Testis (tissue), 3 donors: ENCODE measurements around the gene ACAP3. TPM values are rescaled to one million over a fixed set of nuclear protein-coding genes. Genes with fewer than 3 reads are reported as not detected.

Source experiments
- DNase-seq: peaks from one replicate; pipeline ENCODE4 v3.0.0-alpha.2; 2019
- H3K27ac ChIP-seq, 2 donors: fragments of 200-600 bp; sonication (generic); one replicate each; pipeline ENCODE4 v1.5.1; 2019
- H3K27me3 ChIP-seq: fragments of 200-600 bp; sonication (generic); one replicate; pipeline ENCODE4 v1.5.1; 2019
- H3K36me3 ChIP-seq: fragments of 200-600 bp; sonication (generic); one replicate; pipeline ENCODE4 v1.5.1; 2017; ENCODE audit warnings: low read depth; ENCODE audit errors: missing control alignments
- H3K4me1 ChIP-seq: fragments of 200-600 bp; sonication (generic); one replicate; pipeline ENCODE4 v1.5.1; 2019
- H3K4me3 ChIP-seq, 2 donors: fragments of 200-600 bp; sonication (generic); one replicate each; pipeline ENCODE4 v1.5.1; 2017 to 2019
- H3K9me3 ChIP-seq: fragments of 200-600 bp; sonication (generic); one replicate; pipeline ENCODE4 v1.5.1; 2017
- CTCF ChIP-seq, 3 experiments: fragments of 450-650 bp in 2 of 3; fragments of 200-600 bp in 1 of 3; sonication (generic) in 1 of 3; IDR thresholded peaks; one replicate each; pipeline ENCODE4 v1.5.1; 2016 to 2019; ENCODE audit warnings: antibody characterized with exemption in 3 of 3, mild to moderate bottlenecking in 2 of 3, moderate library complexity in 1 of 3
- POLR2A ChIP-seq: fragments of 450-650 bp; IDR thresholded peaks from one replicate; pipeline ENCODE4 v1.6.1; 2017; ENCODE audit warnings: antibody characterized with exemption, mild to moderate bottlenecking, moderate library complexity
- WGBS, 2 donors: methylation state at CpG; one replicate each; pipeline ENCODE4 v1.1.5; 2018; 5-methylcytosine and 5-hydroxymethylcytosine counted together
- intact Hi-C: fragments of 100-400 bp; cut with DNase I; formaldehyde crosslinking; loops from one replicate; pipeline ENCODE4 v1.15.1; 2023; ENCODE audit warnings: low total_unique reads
- polyA plus RNA-seq: library from polyadenylated mRNA; stranded (reverse); fragments of 350-450 nt; fragmentation: Illumina TruSeq; extraction: RNeasy Lipid Tissue Mini Kit (QIAGEN cat#74804); gene quantifications from one replicate; pipeline ENCODE4 v1.2.3, GENCODE V29; 2014; ENCODE audit warnings: low read depth, low replicate concordance; ENCODE audit not compliant: insufficient read depth
- total RNA-seq, 2 donors: library from RNA; depleted of rRNA; stranded (reverse); fragments of >200 nt; gene quantifications; one replicate each; pipeline ENCODE4 v1.2.3, GENCODE V29; 2016

The ACAP3 gene
- total and polyA plus RNA-seq, 3 donors from 2014 or later, result 16.8 to 62.7 (median 53.0) TPM

DNA sequence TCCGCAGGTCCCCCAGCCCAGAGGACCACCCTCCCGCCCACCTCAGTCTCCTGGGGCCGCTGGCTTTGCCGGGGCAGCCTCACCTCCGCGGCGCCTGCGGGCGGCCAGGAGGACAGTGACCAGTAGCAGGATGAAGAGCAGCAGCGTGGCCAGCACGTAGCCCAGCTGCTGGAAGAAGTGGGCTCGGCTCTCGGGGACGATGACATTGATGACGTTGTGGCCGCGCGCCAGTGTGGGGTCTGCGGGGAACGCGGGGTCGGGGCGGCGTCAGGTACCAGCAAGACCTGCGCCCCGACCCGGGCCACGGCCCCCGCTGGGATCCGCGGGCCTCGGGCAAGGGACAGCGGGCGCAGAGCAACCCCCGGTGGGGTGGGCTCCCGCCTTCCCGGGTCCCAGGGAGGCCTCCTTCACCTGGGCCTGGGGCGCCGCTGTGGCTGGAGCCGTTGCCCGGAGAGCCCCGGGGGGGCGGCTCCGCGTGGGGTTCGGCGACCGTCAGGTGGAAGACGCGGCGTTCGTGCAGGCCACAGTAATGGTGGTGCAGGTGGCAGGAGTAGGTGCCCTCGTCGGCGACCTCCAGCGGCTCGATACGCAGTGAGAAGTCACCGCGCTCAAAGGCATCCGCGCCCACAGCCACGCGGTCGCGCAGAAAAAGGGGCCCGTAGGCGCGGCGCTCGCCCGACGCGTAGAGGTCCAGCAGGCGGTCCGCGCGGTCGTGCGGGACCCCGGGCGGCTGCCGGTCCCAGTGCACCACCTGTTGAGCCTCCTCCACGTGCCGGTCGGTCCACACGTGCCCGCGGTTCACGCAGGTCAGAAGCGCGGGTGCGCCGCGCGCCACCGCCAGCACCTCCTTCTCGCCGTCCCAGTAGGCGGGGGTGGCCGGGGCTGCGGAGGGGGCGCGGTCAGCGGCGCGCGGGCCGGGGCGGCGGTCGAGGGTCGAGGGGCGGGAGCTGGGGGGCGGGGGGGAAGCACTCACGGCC, 46.8 kb upstream of the ACAP3 start:
- H3K36me3 ChIP-seq, result no peaks in the 10 kb centered on the region
- TF ChIP-seq POLR2A (no peak), CTCF (IDR thresholded peaks at IDR 0.05) (no peak)
- no peaks in the 10 kb centered on the region for H3K27me3 ChIP-seq
- peaks cover 47% of the 10 kb centered on the region for H3K4me1 ChIP-seq
- H3K4me3 ChIP-seq, result peak overlapping the region; percentile 44 to 45
- no peak for DNase-seq
- intact Hi-C loops, result no loop called here
- no peaks in the 10 kb centered on the region for H3K9me3 ChIP-seq
- 41 to 42% methylated on average over 21 to 46 of the region's 116 CpGs for WGBS, 2 donors
- peak overlapping the region in 1 of 2 donors; percentile 64 for H3K27ac ChIP-seq

GRCh38 chr1:1353389-1354151, 45.8 kb upstream of the ACAP3 start:
- no peak overlapping the region for H3K4me3 ChIP-seq
- DNase-seq, result no peak
- WGBS, 2 donors, result 32 to 45% methylated on average over 6 to 28 of the region's 28 CpGs
- TF ChIP-seq POLR2A (no peak), CTCF (IDR thresholded peaks at IDR 0.05) (no peak)
- no peaks in the 10 kb centered on the region for H3K9me3 ChIP-seq
- intact Hi-C loops, result no loop called here
- H3K27me3 ChIP-seq, result no peaks in the 10 kb centered on the region
- peak overlapping the region in 1 of 2 donors; percentile 43 for H3K27ac ChIP-seq
- peaks cover 37% of the 10 kb centered on the region for H3K4me1 ChIP-seq
- H3K36me3 ChIP-seq, result no peaks in the 10 kb centered on the region

- peaks cover 39% of the 10 kb centered on the region for H3K4me1 ChIP-seq
- no peak for TF ChIP-seq CTCF (IDR thresholded peaks at IDR 0.05)
- no peak for TF ChIP-seq POLR2A
- no peaks in the 10 kb centered on the region for H3K9me3 ChIP-seq
- H3K4me3 ChIP-seq, result no peak overlapping the region
- no peak for DNase-seq
- H3K36me3 ChIP-seq, result no peaks in the 10 kb centered on the region
- no peaks in the 10 kb centered on the region for H3K27me3 ChIP-seq
- intact Hi-C loops, result no loop called here
- no peak overlapping the region for H3K27ac ChIP-seq
- 16 to 39% methylated on average over 3 to 5 of the region's 5 CpGs for WGBS, 2 donors
Measured at GRCh38 chr1:1352786-1353388, 45.2 kb upstream of the ACAP3 start.

DNA sequence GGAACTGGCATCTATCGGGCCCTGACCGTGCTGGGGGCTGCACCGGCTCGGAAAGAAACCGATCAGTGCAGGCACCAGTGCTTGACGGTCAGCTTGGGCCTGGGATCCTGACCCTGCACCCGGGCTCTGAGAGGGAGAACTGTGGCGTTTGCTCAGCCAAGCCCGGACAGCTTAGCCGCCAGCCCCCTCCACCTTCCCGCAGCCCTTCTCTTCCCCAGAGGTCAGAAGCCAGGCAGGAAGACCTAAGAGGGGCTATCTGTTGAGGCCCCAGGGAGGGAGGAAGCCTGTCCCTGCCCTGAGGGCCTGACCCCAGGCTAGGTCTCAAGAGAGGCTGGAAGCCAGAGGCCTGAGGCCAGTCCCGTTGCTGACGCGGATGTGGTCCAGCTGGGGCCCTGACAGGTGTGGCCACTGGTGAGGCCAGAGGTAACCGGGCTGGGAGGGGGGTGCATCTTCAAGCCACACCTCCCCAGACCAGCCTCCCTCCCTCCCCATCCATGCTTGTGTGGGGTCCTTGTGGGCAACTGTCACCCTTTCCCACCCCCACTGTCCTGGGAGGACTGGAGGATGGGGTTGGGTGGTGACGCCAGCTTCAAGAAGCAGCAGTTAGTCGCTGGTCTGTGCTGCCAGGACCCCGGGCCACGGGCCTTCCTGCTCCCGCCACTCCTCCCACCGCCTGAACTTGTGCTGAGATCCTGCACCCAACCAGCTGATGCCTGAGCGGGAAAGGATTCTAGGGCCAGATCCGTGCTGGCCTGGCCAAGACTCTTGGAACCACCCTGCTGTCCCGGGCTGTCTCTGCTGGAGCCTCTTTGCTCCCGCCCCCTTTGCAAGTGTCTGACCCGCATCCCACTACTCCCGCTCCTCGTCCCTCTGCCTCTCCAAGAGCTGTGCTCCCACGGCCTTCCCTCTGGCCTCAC, 44.0 kb upstream of the ACAP3 start:
- intact Hi-C loops, result no loop called here
- DNase-seq, result peak; percentile 74
- H3K9me3 ChIP-seq, result no peaks in the 10 kb centered on the region
- WGBS, 2 donors, result 39 to 68% methylated on average over 9 to 29 of the region's 29 CpGs
- peaks cover 50% of the 10 kb centered on the region for H3K4me1 ChIP-seq
- H3K4me3 ChIP-seq, result no peak overlapping the region
- H3K27me3 ChIP-seq, result no peaks in the 10 kb centered on the region
- no peaks in the 10 kb centered on the region for H3K36me3 ChIP-seq
- TF ChIP-seq CTCF (IDR thresholded peaks at IDR 0.05) (no peak), POLR2A (no peak)
- peak overlapping the region; percentile 25 to 71 for H3K27ac ChIP-seq
